ENCODE results near the gene MTRR. TPM values are rescaled to one million over a fixed set of nuclear protein-coding genes. Genes with fewer than 3 reads are reported as not detected.

Gene MTRR
- polyA plus RNA-seq, 1 of the 3 experiments (the other 2 are of a cell fraction) = 18.4 TPM

DNA sequence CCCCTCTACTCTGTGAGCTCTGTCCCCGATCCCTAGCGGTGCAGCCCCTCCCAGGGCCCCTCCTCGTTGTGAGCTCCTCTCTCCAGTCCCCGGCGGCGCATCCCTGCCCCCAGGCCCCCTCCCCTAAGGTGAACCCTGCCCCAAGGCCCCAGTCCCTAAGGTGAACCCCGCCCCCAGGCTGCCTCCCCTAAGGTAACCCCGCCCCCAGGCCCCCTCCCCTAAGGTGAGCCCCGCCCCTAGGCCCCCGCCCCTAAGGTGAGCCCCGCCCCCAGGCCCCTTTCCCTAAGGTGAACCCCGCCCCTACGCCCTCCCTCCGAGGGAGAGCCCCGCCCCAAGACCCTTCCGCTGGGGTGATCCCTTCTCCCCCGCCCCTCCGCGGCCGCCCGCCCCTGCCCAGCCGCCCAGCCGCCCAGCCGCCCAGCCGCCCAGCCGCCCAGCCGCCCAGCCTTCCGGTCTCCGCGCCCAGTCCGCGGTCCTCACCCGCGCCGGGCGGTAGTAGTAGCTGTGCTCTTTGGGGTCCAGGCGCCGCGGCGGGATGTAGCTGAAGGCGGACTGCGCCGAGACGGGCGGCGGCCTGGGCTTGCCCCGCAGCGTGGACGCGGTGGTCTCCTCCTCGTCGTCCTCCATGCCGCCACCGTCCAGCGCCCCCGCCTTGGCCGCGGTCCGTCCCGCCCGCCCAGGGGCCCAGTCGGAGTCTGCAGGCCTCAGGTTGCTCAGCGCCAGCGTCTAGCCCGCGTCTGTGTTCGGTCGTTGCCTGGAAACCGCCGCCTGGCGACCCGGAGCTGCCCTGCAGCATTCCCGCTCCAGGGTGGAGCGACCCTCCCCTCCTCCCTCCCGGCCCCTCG, 18.3 kb upstream of the MTRR start, which contains the start of gene CFAP90:
Gene CFAP90 (minus strand): TSS at position 739 of the 845 bp plus-strand sequence. CDS start 112 bp downstream, at position 627.
- DNase-seq = peak; percentile 94
- no peak for TF ChIP-seq MEF2A (IDR thresholded peaks at IDR 0.05; ENCODE audit: borderline replicate concordance, low read depth)
- TF ChIP-seq MXI1 (IDR thresholded peaks at IDR 0.05; ENCODE audit: low read depth, low read length) = peak; percentile 40; the same call in 1 of the 2 replicates
- TF ChIP-seq, protein P1, sequence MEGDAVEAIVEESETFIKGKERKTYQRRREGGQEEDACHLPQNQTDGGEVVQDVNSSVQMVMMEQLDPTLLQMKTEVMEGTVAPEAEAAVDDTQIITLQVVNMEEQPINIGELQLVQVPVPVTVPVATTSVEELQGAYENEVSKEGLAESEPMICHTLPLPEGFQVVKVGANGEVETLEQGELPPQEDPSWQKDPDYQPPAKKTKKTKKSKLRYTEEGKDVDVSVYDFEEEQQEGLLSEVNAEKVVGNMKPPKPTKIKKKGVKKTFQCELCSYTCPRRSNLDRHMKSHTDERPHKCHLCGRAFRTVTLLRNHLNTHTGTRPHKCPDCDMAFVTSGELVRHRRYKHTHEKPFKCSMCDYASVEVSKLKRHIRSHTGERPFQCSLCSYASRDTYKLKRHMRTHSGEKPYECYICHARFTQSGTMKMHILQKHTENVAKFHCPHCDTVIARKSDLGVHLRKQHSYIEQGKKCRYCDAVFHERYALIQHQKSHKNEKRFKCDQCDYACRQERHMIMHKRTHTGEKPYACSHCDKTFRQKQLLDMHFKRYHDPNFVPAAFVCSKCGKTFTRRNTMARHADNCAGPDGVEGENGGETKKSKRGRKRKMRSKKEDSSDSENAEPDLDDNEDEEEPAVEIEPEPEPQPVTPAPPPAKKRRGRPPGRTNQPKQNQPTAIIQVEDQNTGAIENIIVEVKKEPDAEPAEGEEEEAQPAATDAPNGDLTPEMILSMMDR (IDR thresholded peaks at IDR 0.05) = peak; percentile 29
- TF ChIP-seq TEAD4 (IDR thresholded peaks at IDR 0.05; ENCODE audit: borderline replicate concordance, insufficient read depth) = no peak
- Histone ChIP-seq H4K20me1 (ENCODE audit: insufficient read depth) (no peaks in the 10 kb centered on the region), H3K4me2 (peak within 1 kb of the TSS; percentile 73), H3K4me3 (ENCODE audit: low read depth in 2 of 2, low read length in 1 of 2) (peak within 1 kb of the TSS; percentile 44 to 59; a peak in 3 of 4 replicates), H3K4me1 (ENCODE audit: control insufficient read depth in 1 of 2, insufficient read depth in 2 of 2, low read depth in 1 of 2, low read length in 1 of 2) (peaks cover 0 to 9% of the 10 kb centered on the region in 2 experiments; a peak in 1 of 4 replicates), H3K9ac (no peak within 1 kb of the TSS), H3K79me2 (ENCODE audit: insufficient read depth) (no peaks in the 10 kb centered on the region), H3K9me3 (no peaks in the 10 kb centered on the region), H3K9me2 (no peaks in the 10 kb centered on the region), H2AFZ (ENCODE audit: low read depth) (peak within 1 kb of the TSS; percentile 62; the same call in 1 of the 2 replicates), H3K36me3 (replicated peaks in 1 of 2; ENCODE audit: control insufficient read depth in 1 of 2, insufficient read depth in 2 of 2, low read length in 1 of 2) (no peaks in the 10 kb centered on the region), H3F3A (replicated peaks; ENCODE audit: insufficient read depth) (no peaks in the 10 kb centered on the region), H3K27me3 (ENCODE audit: insufficient read depth) (peaks cover 21% of the 10 kb centered on the region), H3K27ac (ENCODE audit: low read depth in 2 of 2, low read length in 1 of 2) (no peak within 1 kb of the TSS)
- 5% methylated on average over 21 of the region's 76 CpGs for WGBS (ENCODE audit: low lambda C conversion rate)
- ChIA-PET POLR2A (no interaction called here), CTCF (interaction anchor here (0.8 to 1.9 kb wide), 9 partner anchors 8 to 77 kb away, joined by 3 to 11 read pairs (median 4); no protein-coding TSS in a partner anchor)

DNA sequence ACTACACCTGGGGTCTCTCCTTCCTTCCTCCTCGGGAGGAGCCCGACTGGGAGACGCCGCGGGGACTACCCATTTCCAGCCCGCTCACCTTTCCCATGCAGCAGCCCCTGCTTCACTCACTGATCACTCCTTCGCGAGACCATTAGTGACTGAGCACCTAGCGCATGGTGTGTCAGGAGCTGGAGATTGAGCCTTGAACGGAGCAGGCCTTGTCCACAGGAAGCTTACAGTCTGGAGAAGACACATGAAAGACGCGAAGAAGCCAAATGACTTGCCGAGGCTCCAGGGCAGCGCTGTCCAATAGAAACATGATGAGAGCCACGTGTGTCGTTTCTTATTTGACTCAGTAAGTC, 17.7 kb upstream of the MTRR start:
- DNase-seq = no peak
- TF ChIP-seq, protein P1 (IDR thresholded peaks at IDR 0.05) = 0 out of 2 replicates have a peak, but pooled peaks have one; percentile 2
- TF ChIP-seq, protein P2, sequence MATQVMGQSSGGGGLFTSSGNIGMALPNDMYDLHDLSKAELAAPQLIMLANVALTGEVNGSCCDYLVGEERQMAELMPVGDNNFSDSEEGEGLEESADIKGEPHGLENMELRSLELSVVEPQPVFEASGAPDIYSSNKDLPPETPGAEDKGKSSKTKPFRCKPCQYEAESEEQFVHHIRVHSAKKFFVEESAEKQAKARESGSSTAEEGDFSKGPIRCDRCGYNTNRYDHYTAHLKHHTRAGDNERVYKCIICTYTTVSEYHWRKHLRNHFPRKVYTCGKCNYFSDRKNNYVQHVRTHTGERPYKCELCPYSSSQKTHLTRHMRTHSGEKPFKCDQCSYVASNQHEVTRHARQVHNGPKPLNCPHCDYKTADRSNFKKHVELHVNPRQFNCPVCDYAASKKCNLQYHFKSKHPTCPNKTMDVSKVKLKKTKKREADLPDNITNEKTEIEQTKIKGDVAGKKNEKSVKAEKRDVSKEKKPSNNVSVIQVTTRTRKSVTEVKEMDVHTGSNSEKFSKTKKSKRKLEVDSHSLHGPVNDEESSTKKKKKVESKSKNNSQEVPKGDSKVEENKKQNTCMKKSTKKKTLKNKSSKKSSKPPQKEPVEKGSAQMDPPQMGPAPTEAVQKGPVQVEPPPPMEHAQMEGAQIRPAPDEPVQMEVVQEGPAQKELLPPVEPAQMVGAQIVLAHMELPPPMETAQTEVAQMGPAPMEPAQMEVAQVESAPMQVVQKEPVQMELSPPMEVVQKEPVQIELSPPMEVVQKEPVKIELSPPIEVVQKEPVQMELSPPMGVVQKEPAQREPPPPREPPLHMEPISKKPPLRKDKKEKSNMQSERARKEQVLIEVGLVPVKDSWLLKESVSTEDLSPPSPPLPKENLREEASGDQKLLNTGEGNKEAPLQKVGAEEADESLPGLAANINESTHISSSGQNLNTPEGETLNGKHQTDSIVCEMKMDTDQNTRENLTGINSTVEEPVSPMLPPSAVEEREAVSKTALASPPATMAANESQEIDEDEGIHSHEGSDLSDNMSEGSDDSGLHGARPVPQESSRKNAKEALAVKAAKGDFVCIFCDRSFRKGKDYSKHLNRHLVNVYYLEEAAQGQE (IDR thresholded peaks at IDR 0.05; ENCODE audit: low read depth, low read length) = no peak
- CTCF ChIA-PET = interaction anchor here (0.8 to 1.4 kb wide), 4 partner anchors 24 to 76 kb away, joined by 3 to 4 read pairs (median 3); no protein-coding TSS in a partner anchor
- Histone ChIP-seq H3K27me3 (ENCODE audit: insufficient read depth) (peaks cover 21% of the 10 kb centered on the region), H3K9me3 (no peaks in the 10 kb centered on the region), H3K9me2 (no peaks in the 10 kb centered on the region), H3K36me3 (replicated peaks in 1 of 2; ENCODE audit: control insufficient read depth in 1 of 2, insufficient read depth in 2 of 2, low read length in 1 of 2) (no peaks in the 10 kb centered on the region), H3K27ac (ENCODE audit: low read depth in 2 of 2, low read length in 1 of 2) (no peak overlapping the region), H3K4me3 (ENCODE audit: low read depth in 2 of 2, low read length in 1 of 2) (peak overlapping the region; percentile 44 to 59; a peak in 3 of 4 replicates), H2AFZ (ENCODE audit: low read depth) (no peak overlapping the region), H3K79me2 (ENCODE audit: insufficient read depth) (no peaks in the 10 kb centered on the region), H3K9ac (no peak overlapping the region), H3K4me1 (ENCODE audit: control insufficient read depth in 1 of 2, insufficient read depth in 2 of 2, low read depth in 1 of 2, low read length in 1 of 2) (peaks cover 0 to 9% of the 10 kb centered on the region in 2 experiments; a peak in 1 of 4 replicates), H3K4me2 (peak overlapping the region; percentile 72), H3F3A (replicated peaks; ENCODE audit: insufficient read depth) (no peaks in the 10 kb centered on the region), H4K20me1 (ENCODE audit: insufficient read depth) (no peaks in the 10 kb centered on the region)
- WGBS (ENCODE audit: low lambda C conversion rate) = 66% methylated on average over 15 of the region's 16 CpGs
- POLR2A ChIA-PET = no interaction called here
